Activated CD4-positive, alpha-beta memory T cell treated with anti-CD3 and anti-CD28 coated beads for 36 hours (primary cell): ENCODE data around the gene FGFR2. TPM values are rescaled to one million over a fixed set of nuclear protein-coding genes. Genes with fewer than 3 reads are reported as not detected.

Source experiments
- CTCF ChIA-PET: fragments of 350-600 bp; sonication (Branson Sonifier 250); formaldehyde crosslinking; loops from one replicate; lab custom pipeline; 2021; ENCODE audit warnings: antibody characterized with exemption, inconsistent platforms; lab: Charles Lee
- POLR2A ChIA-PET: fragments of 350-600 bp; sonication (Branson Sonifier 250); formaldehyde crosslinking; loops from one replicate; lab custom pipeline; 2021; ENCODE audit warnings: antibody characterized with exemption; lab: Charles Lee
- DNase-seq: peaks from one replicate; pipeline ENCODE4 v3.0.0-alpha.2; 2020
- H3K27ac Mint-ChIP-seq: one replicate; pipeline ENCODE4 v1.8.0; 2021; ENCODE audit warnings: mixed read lengths
- H3K27me3 Mint-ChIP-seq: one replicate; pipeline ENCODE4 v1.8.0; 2021; ENCODE audit warnings: mixed read lengths
- H3K36me3 Mint-ChIP-seq: one replicate; pipeline ENCODE4 v1.8.0; 2021; ENCODE audit warnings: mixed read lengths
- H3K4me1 Mint-ChIP-seq: one replicate; pipeline ENCODE4 v1.8.0; 2021; ENCODE audit warnings: low read depth, mixed read lengths
- H3K4me3 Mint-ChIP-seq: one replicate; pipeline ENCODE4 v1.8.0; 2021; ENCODE audit warnings: mild to moderate bottlenecking, mixed read lengths
- H3K9me3 Mint-ChIP-seq: one replicate; pipeline ENCODE4 v1.8.0; 2021; ENCODE audit warnings: mixed read lengths
- intact Hi-C: fragments of 100-400 bp; cut with micrococcal nuclease; formaldehyde crosslinking; loops from one replicate; pipeline ENCODE4 v1.15.1; 2023
- total RNA-seq, 2 experiments: library from RNA; stranded (reverse); gene quantifications; one replicate each; pipeline ENCODE4 v1.2.3, GENCODE V29; 2021

The FGFR2 gene
- total RNA-seq, 2 experiments from 2014 or later = 0.05 to 0.19 TPM

DNA sequence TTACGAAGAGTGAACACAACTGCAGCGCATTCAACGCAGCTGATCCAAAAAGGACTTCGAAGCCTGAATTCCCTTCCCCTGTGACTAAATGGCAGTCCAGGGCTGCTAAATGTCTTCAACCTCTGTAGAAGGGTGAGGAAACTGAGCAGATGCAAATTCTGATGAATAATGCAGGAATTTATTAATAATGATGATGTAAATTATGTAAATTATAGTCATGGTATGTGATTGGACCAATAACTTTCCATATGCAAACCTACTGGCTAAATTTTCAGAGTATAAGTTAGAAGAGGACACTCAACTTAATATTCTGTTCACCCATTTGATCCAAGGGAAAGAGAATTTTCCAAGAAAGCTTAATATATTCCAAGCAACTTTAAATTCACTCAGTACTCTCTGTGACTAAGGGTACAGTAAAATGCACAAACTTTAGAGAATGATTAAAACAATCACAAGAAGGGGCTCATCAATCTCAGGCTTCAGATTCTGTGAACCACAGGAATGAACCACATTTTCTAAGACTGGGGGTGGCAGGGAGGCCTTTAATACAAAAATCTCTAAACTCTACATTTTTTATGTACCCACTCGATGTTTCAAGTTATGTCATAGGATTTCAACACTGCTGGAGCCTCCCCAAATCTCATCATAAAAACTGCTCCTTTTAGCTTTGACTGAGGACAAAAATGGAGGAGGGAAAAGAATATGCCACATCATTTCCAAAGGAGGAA is 3.5 kb downstream of the FGFR2 start:
- no peaks in the 10 kb centered on the region for H3K36me3 Mint-ChIP-seq
- peaks cover 38% of the 10 kb centered on the region for H3K27me3 Mint-ChIP-seq
- no peak overlapping the region for H3K27ac Mint-ChIP-seq
- ChIA-PET POLR2A (no interaction called here), CTCF (no interaction called here)
- intact Hi-C loops = loop anchor here (5.0 kb wide), 1 partner anchor 77 kb away; no protein-coding TSS in a partner anchor
- no peak for DNase-seq
- peaks cover 3% of the 10 kb centered on the region for H3K4me1 Mint-ChIP-seq
- H3K4me3 Mint-ChIP-seq = no peak overlapping the region
- H3K9me3 Mint-ChIP-seq = no peaks in the 10 kb centered on the region

GRCh38 chr10:121594076-121594475 is 4.2 kb downstream of the FGFR2 start:
- peaks cover 33% of the 10 kb centered on the region for H3K27me3 Mint-ChIP-seq
- POLR2A ChIA-PET = no interaction called here
- no peak for DNase-seq
- H3K36me3 Mint-ChIP-seq = no peaks in the 10 kb centered on the region
- CTCF ChIA-PET = no interaction called here
- no peaks in the 10 kb centered on the region for H3K9me3 Mint-ChIP-seq
- intact Hi-C loops = no loop called here
- no peak overlapping the region for H3K4me3 Mint-ChIP-seq
- peaks cover 3% of the 10 kb centered on the region for H3K4me1 Mint-ChIP-seq
- H3K27ac Mint-ChIP-seq = no peak overlapping the region

GRCh38 chr10:121593281-121594075 is 4.8 kb downstream of the FGFR2 start:
- no peaks in the 10 kb centered on the region for H3K9me3 Mint-ChIP-seq
- H3K4me1 Mint-ChIP-seq = peaks cover 3% of the 10 kb centered on the region
- H3K4me3 Mint-ChIP-seq = no peak overlapping the region
- H3K36me3 Mint-ChIP-seq = no peaks in the 10 kb centered on the region
- POLR2A ChIA-PET = interaction anchor here (0.6 kb wide), 1 partner anchor 9 kb away, joined by 5 read pairs; no protein-coding TSS in a partner anchor
- H3K27ac Mint-ChIP-seq = no peak overlapping the region
- CTCF ChIA-PET = no interaction called here
- peaks cover 29% of the 10 kb centered on the region for H3K27me3 Mint-ChIP-seq
- no peak for DNase-seq
- intact Hi-C loops = no loop called here

- Mint-ChIP-seq H3K4me1 (peaks cover 3% of the 10 kb centered on the region), H3K9me3 (peaks cover 4% of the 10 kb centered on the region), H3K4me3 (no peak overlapping the region), H3K36me3 (no peaks in the 10 kb centered on the region), H3K27ac (no peak overlapping the region), H3K27me3 (peaks cover 29% of the 10 kb centered on the region)
- CTCF ChIA-PET = no interaction called here
- intact Hi-C loops = no loop called here
- POLR2A ChIA-PET = no interaction called here
- DNase-seq = no peak
Observed at GRCh38 chr10:121592155-121592890, 5.9 kb downstream of the FGFR2 start.

DNA sequence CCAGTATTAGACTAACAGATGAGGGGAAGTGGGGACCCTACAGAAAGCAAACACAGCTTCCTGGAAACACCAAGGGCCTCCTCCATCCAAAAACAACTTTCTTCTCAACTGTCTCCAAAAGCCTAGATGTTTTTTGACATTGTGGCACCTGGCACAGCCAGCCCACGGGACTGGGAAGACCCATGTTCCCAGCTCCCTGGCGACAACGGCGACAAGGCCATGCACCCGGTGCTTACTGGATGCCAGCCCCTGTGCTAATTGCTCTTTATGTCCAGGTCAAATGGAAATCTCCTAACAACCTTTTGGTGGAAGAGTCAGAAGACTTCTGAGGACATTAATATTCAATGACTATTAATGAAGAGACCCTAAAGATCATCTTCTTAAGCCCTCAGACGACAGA is 7.1 kb downstream of the FGFR2 start:
- ChIA-PET POLR2A (no interaction called here), CTCF (no interaction called here)
- Mint-ChIP-seq H3K4me1 (no peaks in the 10 kb centered on the region), H3K4me3 (no peak overlapping the region), H3K27ac (no peak overlapping the region), H3K27me3 (peaks cover 22% of the 10 kb centered on the region), H3K36me3 (no peaks in the 10 kb centered on the region), H3K9me3 (peaks cover 4% of the 10 kb centered on the region)
- intact Hi-C loops = no loop called here
- DNase-seq = no peak

- H3K27me3 Mint-ChIP-seq = peaks cover 18% of the 10 kb centered on the region
- POLR2A ChIA-PET = no interaction called here
- no peak for DNase-seq
- CTCF ChIA-PET = no interaction called here
- no peaks in the 10 kb centered on the region for H3K36me3 Mint-ChIP-seq
- H3K4me1 Mint-ChIP-seq = no peaks in the 10 kb centered on the region
- no peak overlapping the region for H3K27ac Mint-ChIP-seq
- intact Hi-C loops = no loop called here
- no peak overlapping the region for H3K4me3 Mint-ChIP-seq
- peaks cover 4% of the 10 kb centered on the region for H3K9me3 Mint-ChIP-seq
Observed at GRCh38 chr10:121590772-121591171, 7.5 kb downstream of the FGFR2 start.

DNA sequence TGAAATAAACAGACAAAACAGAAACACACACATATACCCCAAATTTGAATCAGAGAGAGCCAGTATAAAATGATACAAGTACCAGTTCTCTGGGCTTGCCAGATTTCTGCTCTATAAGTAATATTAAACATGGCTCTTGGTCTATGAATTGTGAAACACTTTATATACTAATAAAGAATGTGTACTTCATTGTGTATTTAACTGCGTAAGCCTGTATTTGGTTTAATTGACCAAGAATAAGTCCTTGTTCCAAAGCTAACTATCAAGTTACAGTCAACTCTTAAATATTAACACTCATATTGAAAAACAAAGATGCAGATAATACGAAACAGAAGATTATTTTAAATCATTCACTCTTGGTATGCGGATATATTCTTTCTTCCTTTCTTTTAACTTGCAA is 8.7 kb downstream of the FGFR2 start:
- Mint-ChIP-seq H3K27me3 (peaks cover 9% of the 10 kb centered on the region), H3K4me1 (no peaks in the 10 kb centered on the region), H3K9me3 (peaks cover 4% of the 10 kb centered on the region), H3K4me3 (no peak overlapping the region), H3K36me3 (no peaks in the 10 kb centered on the region), H3K27ac (no peak overlapping the region)
- no peak for DNase-seq
- intact Hi-C loops = no loop called here
- POLR2A ChIA-PET = no interaction called here
- CTCF ChIA-PET = no interaction called here

DNA sequence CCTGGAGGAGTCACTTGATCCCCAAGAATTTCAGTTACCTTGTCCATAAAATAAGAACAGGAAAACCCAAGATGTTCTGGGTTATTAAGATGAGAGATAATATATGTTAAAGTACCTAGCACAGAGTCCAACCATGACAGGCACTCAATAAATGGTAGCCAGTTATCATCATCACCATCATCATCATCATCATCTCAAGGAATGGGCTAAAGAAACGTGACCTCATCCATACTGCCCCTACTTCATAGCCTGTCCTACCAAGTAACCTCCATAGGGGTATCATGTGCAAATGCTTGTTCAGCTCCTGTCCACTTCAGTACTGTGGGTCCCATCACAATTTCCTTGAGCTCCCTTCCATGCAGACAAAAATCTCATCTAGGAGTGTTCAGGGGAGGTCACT is 14.4 kb downstream of the FGFR2 start:
- ChIA-PET CTCF (no interaction called here), POLR2A (no interaction called here)
- peaks cover 4% of the 10 kb centered on the region for H3K9me3 Mint-ChIP-seq
- no peaks in the 10 kb centered on the region for H3K27me3 Mint-ChIP-seq
- no peak for DNase-seq
- intact Hi-C loops = no loop called here
- no peak overlapping the region for H3K4me3 Mint-ChIP-seq
- H3K4me1 Mint-ChIP-seq = no peaks in the 10 kb centered on the region
- no peaks in the 10 kb centered on the region for H3K36me3 Mint-ChIP-seq
- no peak overlapping the region for H3K27ac Mint-ChIP-seq

- H3K4me3 Mint-ChIP-seq = no peak overlapping the region
- no peaks in the 10 kb centered on the region for H3K27me3 Mint-ChIP-seq
- CTCF ChIA-PET = no interaction called here
- POLR2A ChIA-PET = no interaction called here
- no peaks in the 10 kb centered on the region for H3K4me1 Mint-ChIP-seq
- DNase-seq = no peak
- H3K9me3 Mint-ChIP-seq = peaks cover 4% of the 10 kb centered on the region
- H3K36me3 Mint-ChIP-seq = no peaks in the 10 kb centered on the region
- intact Hi-C loops = no loop called here
- no peak overlapping the region for H3K27ac Mint-ChIP-seq
Observed at GRCh38 chr10:121583258-121583657, 15.0 kb downstream of the FGFR2 start.

GRCh38 chr10:121580276-121581116 is 17.7 kb downstream of the FGFR2 start:
- POLR2A ChIA-PET = no interaction called here
- Mint-ChIP-seq H3K4me1 (no peaks in the 10 kb centered on the region), H3K27ac (no peak overlapping the region), H3K27me3 (no peaks in the 10 kb centered on the region), H3K9me3 (no peaks in the 10 kb centered on the region), H3K4me3 (no peak overlapping the region), H3K36me3 (no peaks in the 10 kb centered on the region)
- intact Hi-C loops = no loop called here
- CTCF ChIA-PET = no interaction called here
- no peak for DNase-seq

DNA sequence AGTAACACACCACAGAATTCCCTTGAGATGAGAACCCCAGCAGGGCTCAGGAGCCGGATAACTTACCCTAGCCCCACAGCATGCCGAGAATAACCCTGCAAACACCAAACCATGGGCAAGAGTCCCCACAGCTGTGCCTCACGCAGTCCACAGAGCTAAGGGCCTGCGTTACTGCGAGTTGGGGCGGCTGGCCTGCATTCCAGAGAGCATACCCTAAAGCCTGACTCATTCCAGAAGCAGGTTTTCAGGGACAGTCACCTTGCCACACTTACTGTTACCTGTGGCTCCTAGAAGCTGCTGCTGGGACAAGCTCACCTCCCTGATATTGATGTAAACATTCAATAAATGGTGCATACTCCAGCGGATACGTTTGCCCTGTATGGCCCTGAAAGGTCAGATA is 18.6 kb downstream of the FGFR2 start:
- H3K4me3 Mint-ChIP-seq = no peak overlapping the region
- no peak for DNase-seq
- H3K27ac Mint-ChIP-seq = no peak overlapping the region
- no peaks in the 10 kb centered on the region for H3K27me3 Mint-ChIP-seq
- intact Hi-C loops = no loop called here
- ChIA-PET CTCF (no interaction called here), POLR2A (no interaction called here)
- H3K36me3 Mint-ChIP-seq = no peaks in the 10 kb centered on the region
- H3K9me3 Mint-ChIP-seq = no peaks in the 10 kb centered on the region
- no peaks in the 10 kb centered on the region for H3K4me1 Mint-ChIP-seq

DNA sequence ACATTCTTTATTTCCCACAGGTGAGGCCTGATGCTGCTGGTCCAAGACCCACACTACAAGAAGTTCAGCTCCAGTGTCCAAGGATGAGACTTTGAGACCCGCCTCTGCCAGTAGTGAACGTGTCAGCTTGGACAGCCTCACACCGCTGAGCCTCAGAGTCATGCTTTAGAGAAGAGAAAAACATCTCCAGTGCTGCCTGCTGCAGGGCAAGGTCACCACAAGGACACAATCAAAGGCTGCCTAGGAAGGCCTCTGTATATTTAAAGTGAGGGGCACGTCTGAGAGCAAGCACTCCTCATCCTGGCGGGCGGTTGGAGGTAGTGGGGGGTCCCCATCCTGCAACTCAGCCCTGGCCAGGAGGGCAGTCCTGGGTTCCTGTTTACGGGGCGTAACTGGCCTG is 19.3 kb downstream of the FGFR2 start:
- H3K4me1 Mint-ChIP-seq = no peaks in the 10 kb centered on the region
- DNase-seq = no peak
- H3K27me3 Mint-ChIP-seq = no peaks in the 10 kb centered on the region
- CTCF ChIA-PET = no interaction called here
- no peaks in the 10 kb centered on the region for H3K9me3 Mint-ChIP-seq
- no peak overlapping the region for H3K4me3 Mint-ChIP-seq
- H3K27ac Mint-ChIP-seq = no peak overlapping the region
- intact Hi-C loops = no loop called here
- POLR2A ChIA-PET = no interaction called here
- H3K36me3 Mint-ChIP-seq = no peaks in the 10 kb centered on the region
